Activated T-cell treated with anti-CD3 and anti-CD28 coated beads, Interleukin-2, amount 50 U/mL, for 72 hours (primary cell): Measurements from ENCODE around the gene ETNK2. TPM values are rescaled to one million over a fixed set of nuclear protein-coding genes. Genes with fewer than 3 reads are reported as not detected.

Source experiments
- ATAC-seq, 2 donors: fragments of 150-1000 bp; cut with Tn5 transposase; replicated peaks in 1 of 2; 2 replicates each; pipeline ENCODE4 v1.10.0; 2021; ENCODE audit warnings: moderate library complexity in 2 of 2, mild to moderate bottlenecking in 1 of 2
- DNase-seq, 2 donors: peaks; one replicate each; pipeline ENCODE4 v3.0.0; 2021 to 2022; ENCODE audit warnings: mixed read lengths in 1 of 2
- H3K27ac Mint-ChIP-seq: one replicate; pipeline ENCODE4 v1.8.0; 2022; ENCODE audit warnings: mild to moderate bottlenecking, moderate library complexity, mixed read lengths
- H3K27me3 Mint-ChIP-seq: one replicate; pipeline ENCODE4 v1.8.0; 2022; ENCODE audit warnings: low read depth, mixed read lengths
- H3K36me3 Mint-ChIP-seq, 2 donors: one replicate each; pipeline ENCODE4 v1.8.0; 2022; ENCODE audit warnings: mixed read lengths in 2 of 2, mild to moderate bottlenecking in 1 of 2; ENCODE audit not compliant: insufficient read depth in 2 of 2
- H3K4me1 Mint-ChIP-seq: one replicate; pipeline ENCODE4 v1.8.0; 2022; ENCODE audit warnings: low read depth, mixed read lengths
- H3K4me3 Mint-ChIP-seq, 2 donors: one replicate each; pipeline ENCODE4 v1.8.0; 2022; ENCODE audit warnings: mild to moderate bottlenecking in 2 of 2, mixed read lengths in 2 of 2, moderate library complexity in 2 of 2
- H3K9me3 Mint-ChIP-seq, 2 donors: one replicate each; pipeline ENCODE4 v1.8.0; 2022; ENCODE audit warnings: mixed read lengths in 2 of 2
- total RNA-seq, 2 donors: library from RNA; stranded (reverse); gene quantifications; one replicate each; pipeline ENCODE4 v1.2.3, GENCODE V29; 2022

Gene ETNK2, protein sequence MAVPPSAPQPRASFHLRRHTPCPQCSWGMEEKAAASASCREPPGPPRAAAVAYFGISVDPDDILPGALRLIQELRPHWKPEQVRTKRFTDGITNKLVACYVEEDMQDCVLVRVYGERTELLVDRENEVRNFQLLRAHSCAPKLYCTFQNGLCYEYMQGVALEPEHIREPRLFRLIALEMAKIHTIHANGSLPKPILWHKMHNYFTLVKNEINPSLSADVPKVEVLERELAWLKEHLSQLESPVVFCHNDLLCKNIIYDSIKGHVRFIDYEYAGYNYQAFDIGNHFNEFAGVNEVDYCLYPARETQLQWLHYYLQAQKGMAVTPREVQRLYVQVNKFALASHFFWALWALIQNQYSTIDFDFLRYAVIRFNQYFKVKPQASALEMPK
- 1 to 10 TPM; 1.7 TPM for total RNA-seq

DNA sequence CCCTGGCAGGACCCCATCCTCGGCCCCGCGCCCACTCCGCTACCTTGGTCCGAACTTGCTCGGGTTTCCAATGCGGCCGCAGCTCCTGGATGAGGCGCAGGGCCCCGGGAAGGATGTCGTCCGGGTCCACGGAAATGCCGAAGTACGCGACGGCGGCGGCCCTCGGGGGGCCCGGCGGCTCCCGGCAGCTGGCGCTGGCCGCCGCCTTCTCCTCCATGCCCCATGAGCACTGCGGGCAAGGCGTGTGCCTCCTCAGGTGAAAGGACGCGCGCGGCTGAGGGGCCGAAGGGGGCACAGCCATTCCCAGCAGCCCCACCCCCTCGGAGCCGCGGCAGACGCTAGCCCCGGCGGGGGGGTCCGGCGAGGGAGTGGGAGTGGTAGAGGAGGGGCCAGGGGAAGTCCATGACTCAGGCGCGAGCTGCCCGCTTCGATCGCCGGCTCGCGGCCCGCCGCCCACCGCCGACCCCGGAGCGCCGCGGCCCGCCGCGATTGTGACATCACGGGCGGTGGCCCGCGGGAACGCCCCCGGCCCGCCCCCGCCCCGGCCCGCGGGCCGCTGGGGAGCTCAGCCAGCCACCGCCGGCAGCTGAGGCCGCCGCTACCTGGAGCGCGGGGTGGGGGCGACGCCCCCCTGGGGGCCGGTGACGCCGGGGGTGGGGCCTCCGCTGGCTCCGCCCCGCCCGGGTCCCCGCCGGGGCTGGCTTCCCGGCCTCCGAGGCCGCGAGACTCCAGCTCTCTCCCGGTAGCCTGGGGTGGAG lies at the start of gene ETNK2:
Gene ETNK2, minus strand, starts transcription at position 493 of the 758 bp plus-strand sequence. Its CDS starts 192 bp downstream, at position 301.
- DNase-seq (peak; percentile 64 to 66), ATAC-seq (peak; percentile 79 to 80)
- H3K4me1 Mint-ChIP-seq, result no peaks in the 10 kb centered on the region
- peaks cover 6% of the 10 kb centered on the region for H3K27me3 Mint-ChIP-seq
- H3K4me3 Mint-ChIP-seq, result peak within 1 kb of the TSS; percentile 72 to 79
- H3K27ac Mint-ChIP-seq, result no peak within 1 kb of the TSS
- H3K36me3 Mint-ChIP-seq, result no peaks in the 10 kb centered on the region
- no peaks in the 10 kb centered on the region for H3K9me3 Mint-ChIP-seq

DNA sequence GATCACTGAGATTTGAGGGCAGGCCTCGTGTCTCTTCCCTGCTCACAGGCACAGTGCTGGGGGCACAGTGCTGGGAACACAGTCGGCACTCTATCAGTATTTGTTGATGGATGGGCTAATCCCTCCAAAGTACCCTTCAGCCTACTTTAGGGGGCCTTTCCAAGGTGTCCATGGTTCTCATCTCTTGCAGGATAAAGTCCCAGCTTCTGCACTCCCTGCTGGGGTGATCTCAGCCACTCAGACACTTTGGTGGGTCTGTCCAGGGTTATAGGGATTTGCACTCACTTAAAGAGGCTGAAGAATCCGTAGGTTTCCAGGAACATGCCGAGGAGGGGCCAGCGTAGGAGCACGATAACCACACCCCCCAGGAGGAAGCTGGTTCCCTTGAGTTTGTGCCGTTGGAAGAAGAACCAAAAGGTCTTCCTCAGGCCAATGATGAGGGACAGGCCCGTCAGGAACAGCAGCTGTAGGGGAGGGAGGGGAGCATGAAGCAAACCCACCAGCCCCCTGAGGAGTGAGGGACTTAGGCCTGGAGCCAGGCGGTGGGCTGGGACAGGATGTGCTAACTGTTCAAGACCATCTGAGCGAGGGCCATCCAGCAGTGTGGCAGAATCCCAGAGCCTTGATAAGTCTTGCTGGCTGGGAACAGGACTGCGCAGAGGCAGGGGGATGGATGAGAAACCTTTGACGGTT lies 49.6 kb upstream of the ETNK2 start:
- Mint-ChIP-seq H3K27ac (no peak overlapping the region), H3K27me3 (peaks cover 24% of the 10 kb centered on the region), H3K4me3 (no peak overlapping the region), H3K4me1 (no peaks in the 10 kb centered on the region), H3K36me3 (no peaks in the 10 kb centered on the region), H3K9me3 (no peaks in the 10 kb centered on the region)
- no peak for DNase-seq
- no peak for ATAC-seq

DNA sequence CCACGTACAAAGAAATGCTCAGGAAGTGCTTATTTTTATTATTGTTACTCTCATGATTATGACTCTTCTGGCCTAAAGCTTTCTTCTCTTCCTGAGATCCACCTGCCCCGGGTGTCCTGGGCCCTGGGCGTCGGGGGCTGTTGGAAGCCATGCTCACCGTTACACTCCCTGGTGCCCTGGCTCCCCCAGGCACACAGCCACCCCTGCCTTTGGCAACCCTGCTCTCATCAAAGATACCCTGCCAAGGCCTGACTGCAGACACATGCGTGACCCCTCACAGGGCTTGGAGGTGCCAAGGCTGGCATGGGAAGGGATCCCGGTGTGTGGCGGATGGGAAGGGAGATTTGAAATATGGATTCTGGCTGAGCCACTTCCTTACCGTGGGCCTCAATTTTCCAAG lies 47.7 kb upstream of the ETNK2 start:
- ATAC-seq (no peak), DNase-seq (no peak)
- Mint-ChIP-seq H3K4me1 (peaks cover 3% of the 10 kb centered on the region), H3K4me3 (no peak overlapping the region), H3K36me3 (no peaks in the 10 kb centered on the region), H3K27me3 (peaks cover 11% of the 10 kb centered on the region), H3K27ac (no peak overlapping the region), H3K9me3 (peaks cover 4 to 5% of the 10 kb centered on the region in 2 donors)

DNA sequence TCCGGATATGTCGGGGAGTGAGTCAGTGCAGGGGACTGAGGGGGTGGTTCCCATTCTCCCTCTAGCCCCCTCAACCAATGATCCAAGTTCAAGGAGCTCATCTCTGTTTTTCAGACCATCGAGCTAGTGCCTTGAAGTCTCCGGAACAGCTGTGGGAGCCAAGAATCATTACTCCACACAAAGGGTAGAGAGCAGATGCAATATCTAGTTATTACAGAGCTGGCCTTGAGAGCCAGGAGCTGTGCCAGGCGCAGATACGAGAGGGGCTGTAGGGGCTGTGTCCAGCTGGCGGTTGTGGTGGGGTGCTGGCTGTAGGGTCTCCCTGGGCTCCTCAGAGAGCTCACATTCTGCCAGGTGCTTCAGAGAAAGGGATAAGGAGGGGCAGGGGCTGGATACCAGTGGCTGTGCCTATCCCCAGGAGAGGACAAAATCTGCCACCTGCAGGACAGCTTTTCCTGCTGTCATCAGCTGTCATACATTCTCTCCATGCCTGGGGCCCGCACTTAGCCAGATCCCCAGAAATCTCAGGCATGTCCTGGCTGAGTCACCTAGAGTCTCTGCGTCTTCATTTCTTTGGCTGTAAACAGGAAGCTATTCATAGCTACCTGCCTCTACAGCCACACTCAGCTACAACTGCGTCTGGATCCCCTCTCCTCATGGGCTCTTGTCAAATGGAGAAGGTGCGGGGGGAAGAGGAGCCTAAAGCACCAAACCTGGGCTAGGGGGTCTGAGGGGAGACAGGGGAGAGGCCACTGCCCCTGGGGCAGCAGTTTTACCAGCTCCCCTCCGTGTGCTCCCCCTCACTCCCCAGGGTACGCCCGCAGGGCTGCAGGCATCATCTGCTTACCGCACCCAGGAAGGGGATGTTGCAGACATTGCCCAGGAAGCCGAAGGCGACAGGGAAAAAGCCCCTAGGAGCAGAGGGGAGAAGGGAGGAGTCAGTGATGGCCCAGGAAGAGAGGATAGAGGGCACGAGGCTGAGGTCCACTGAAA lies 46.8 kb upstream of the ETNK2 start:
- Mint-ChIP-seq H3K4me3 (no peak overlapping the region), H3K4me1 (peaks cover 6% of the 10 kb centered on the region), H3K9me3 (peaks cover 4 to 5% of the 10 kb centered on the region in 2 donors), H3K36me3 (no peaks in the 10 kb centered on the region), H3K27me3 (peaks cover 6% of the 10 kb centered on the region), H3K27ac (no peak overlapping the region)
- DNase-seq (no peak), ATAC-seq (peak; percentile 18 to 33)

- Mint-ChIP-seq H3K27me3 (peaks cover 12% of the 10 kb centered on the region), H3K4me3 (no peak overlapping the region), H3K36me3 (no peaks in the 10 kb centered on the region)
These were observed 45.2 kb upstream of the ETNK2 start for GRCh38 chr1:204197068-204197467.

GRCh38 chr1:204196068-204196795 lies 44.4 kb upstream of the ETNK2 start, which contains the start of gene KISS1:
KISS1 (minus strand) TSS chr1:204196491; CDS start chr1:204192876, 3,615 bp downstream.
- ATAC-seq (no peak), DNase-seq (no peak)
- Mint-ChIP-seq H3K27ac (no peak within 1 kb of the TSS), H3K4me1 (peaks cover 6% of the 10 kb centered on the region), H3K9me3 (peaks cover 4 to 5% of the 10 kb centered on the region in 2 donors), H3K4me3 (no peak within 1 kb of the TSS), H3K36me3 (no peaks in the 10 kb centered on the region), H3K27me3 (peaks cover 16% of the 10 kb centered on the region)

More at GRCh38 chr1:204197068-204197467, 45.2 kb upstream of the ETNK2 start:
- no peak for DNase-seq
- H3K27ac Mint-ChIP-seq, result no peak overlapping the region
- ATAC-seq, result no peak
- H3K9me3 Mint-ChIP-seq, result peaks cover 4 to 5% of the 10 kb centered on the region in 2 donors
- peaks cover 6% of the 10 kb centered on the region for H3K4me1 Mint-ChIP-seq

- no peaks in the 10 kb centered on the region for H3K36me3 Mint-ChIP-seq
- H3K4me3 Mint-ChIP-seq, result no peak overlapping the region
- H3K27ac Mint-ChIP-seq, result no peak overlapping the region
These were observed 42.9 kb upstream of the ETNK2 start for GRCh38 chr1:204194771-204195170.

DNA sequence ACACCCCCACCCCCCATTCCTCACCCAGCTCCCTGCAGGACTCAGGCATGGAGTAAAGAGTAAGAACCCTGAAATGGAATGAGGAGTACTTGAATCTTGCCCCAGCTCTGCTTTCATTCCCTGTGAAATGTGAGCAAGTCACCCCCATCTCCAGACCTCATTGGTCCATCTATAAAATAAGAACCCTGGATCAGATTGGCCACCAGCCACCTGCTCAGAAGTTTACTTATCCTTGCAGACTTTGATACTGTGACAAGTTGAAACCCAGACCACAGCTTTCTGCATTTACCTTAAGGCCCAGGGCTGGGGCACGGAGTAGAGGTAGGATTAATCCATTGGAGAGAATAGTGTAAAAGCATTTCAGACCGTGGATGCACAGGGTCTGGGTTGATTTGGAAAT lies 42.2 kb upstream of the ETNK2 start:
- Mint-ChIP-seq H3K4me1 (peaks cover 18% of the 10 kb centered on the region), H3K36me3 (no peaks in the 10 kb centered on the region), H3K27ac (no peak overlapping the region), H3K4me3 (no peak overlapping the region), H3K27me3 (peaks cover 32% of the 10 kb centered on the region), H3K9me3 (peaks cover 4 to 5% of the 10 kb centered on the region in 2 donors)
- DNase-seq (no peak), ATAC-seq (no peak)

More at GRCh38 chr1:204194771-204195170, 42.9 kb upstream of the ETNK2 start:
- Mint-ChIP-seq H3K9me3 (peaks cover 4 to 5% of the 10 kb centered on the region in 2 donors), H3K4me1 (peaks cover 11% of the 10 kb centered on the region), H3K27me3 (peaks cover 26% of the 10 kb centered on the region)
- DNase-seq, result no peak
- ATAC-seq, result no peak

DNA sequence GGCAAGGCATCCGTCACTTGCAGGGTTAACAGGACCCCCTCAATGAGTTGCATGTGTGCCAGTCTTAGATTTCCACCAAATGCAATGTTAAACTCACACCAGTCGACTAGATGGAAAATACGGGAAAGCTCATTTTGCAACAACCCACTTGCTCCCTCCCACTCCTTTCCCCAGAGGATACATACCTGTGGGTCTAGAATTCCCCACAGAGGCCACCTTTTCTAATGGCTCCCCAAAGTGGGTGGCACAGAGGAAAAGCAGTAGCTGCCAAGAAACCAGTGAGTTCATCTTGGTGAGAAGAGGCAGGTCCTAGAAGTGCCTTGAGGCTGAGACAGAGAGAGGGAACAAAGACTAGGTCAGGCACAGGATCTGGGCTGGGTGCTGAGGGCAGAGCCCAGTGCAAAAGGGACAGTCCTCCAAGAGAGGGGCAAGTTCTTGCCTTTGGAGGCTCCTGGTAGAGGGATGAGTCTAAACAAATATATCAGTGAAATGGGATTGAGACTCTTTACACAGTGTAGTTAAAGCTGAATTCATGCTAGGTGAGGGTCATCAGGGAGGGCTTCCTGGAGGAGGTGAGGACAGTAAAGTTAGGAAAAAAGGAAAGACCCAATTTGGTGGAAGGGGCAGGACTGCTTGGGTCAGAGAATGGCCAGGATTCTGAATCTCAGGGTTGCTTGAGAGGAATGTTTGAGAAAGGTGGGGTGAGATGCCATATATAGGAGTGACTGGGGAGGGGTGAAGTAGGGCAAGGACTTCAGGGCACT lies 40.9 kb upstream of the ETNK2 start:
- Mint-ChIP-seq H3K27ac (no peak overlapping the region), H3K9me3 (peaks cover 4 to 5% of the 10 kb centered on the region in 2 donors), H3K4me3 (no peak overlapping the region), H3K4me1 (peaks cover 27% of the 10 kb centered on the region), H3K27me3 (peaks cover 46% of the 10 kb centered on the region), H3K36me3 (no peaks in the 10 kb centered on the region)
- ATAC-seq (no peak), DNase-seq (no peak)

- peaks cover 27% of the 10 kb centered on the region for H3K4me1 Mint-ChIP-seq
- H3K27me3 Mint-ChIP-seq, result peaks cover 53% of the 10 kb centered on the region
- no peaks in the 10 kb centered on the region for H3K36me3 Mint-ChIP-seq
- DNase-seq (no peak), ATAC-seq (no peak)
- H3K4me3 Mint-ChIP-seq, result no peak overlapping the region
- H3K27ac Mint-ChIP-seq, result no peak overlapping the region
- H3K9me3 Mint-ChIP-seq, result peaks cover 4 to 5% of the 10 kb centered on the region in 2 donors
These were observed 40.2 kb upstream of the ETNK2 start for GRCh38 chr1:204192046-204192445.

GRCh38 chr1:204191456-204191855 lies 39.6 kb upstream of the ETNK2 start:
- ATAC-seq, result no peak
- Mint-ChIP-seq H3K4me1 (peaks cover 27% of the 10 kb centered on the region), H3K27me3 (peaks cover 59% of the 10 kb centered on the region), H3K36me3 (no peaks in the 10 kb centered on the region), H3K4me3 (no peak overlapping the region), H3K27ac (no peak overlapping the region), H3K9me3 (peaks cover 4 to 5% of the 10 kb centered on the region in 2 donors)
- no peak for DNase-seq
